WI38 (cell line): ENCODE measurements around the gene INPP4B.

ENCODE experiments used
- H3K4me3 ChIP-seq: 2 replicates; pipeline ENCODE4 v1.5.1; 2011; ENCODE audit warnings: low read depth, mild to moderate bottlenecking, control low read depth, low read length
- TF ChIP-seq, protein P1 (sequence below): IDR thresholded peaks from 2 replicates; pipeline ENCODE4 v1.5.1; 2012; ENCODE audit warnings: low read depth, mild to moderate bottlenecking, control low read depth, low read length

INPP4B gene

DNA sequence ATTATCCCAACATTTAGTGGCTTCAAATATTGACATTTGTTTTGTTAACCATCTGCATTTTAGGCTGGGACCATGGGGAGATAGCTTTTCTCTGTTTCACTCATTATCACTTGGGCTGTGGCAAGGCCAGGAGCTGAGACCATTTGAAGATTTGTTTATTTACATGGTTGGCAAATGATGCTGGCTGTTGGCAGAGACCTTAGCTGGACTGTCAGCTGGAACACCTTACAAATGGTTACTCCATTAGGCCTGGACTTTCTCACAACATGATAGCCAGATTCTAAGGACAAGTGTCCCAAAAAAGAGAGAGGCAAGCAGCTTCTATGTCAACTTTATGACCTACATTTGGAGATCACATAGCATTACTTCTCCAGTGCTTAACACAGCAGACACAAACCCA lies 130.4 kb downstream of the INPP4B start:
- H3K4me3 ChIP-seq = no peak overlapping the region
- TF ChIP-seq, protein P1, sequence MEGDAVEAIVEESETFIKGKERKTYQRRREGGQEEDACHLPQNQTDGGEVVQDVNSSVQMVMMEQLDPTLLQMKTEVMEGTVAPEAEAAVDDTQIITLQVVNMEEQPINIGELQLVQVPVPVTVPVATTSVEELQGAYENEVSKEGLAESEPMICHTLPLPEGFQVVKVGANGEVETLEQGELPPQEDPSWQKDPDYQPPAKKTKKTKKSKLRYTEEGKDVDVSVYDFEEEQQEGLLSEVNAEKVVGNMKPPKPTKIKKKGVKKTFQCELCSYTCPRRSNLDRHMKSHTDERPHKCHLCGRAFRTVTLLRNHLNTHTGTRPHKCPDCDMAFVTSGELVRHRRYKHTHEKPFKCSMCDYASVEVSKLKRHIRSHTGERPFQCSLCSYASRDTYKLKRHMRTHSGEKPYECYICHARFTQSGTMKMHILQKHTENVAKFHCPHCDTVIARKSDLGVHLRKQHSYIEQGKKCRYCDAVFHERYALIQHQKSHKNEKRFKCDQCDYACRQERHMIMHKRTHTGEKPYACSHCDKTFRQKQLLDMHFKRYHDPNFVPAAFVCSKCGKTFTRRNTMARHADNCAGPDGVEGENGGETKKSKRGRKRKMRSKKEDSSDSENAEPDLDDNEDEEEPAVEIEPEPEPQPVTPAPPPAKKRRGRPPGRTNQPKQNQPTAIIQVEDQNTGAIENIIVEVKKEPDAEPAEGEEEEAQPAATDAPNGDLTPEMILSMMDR = no peak

DNA sequence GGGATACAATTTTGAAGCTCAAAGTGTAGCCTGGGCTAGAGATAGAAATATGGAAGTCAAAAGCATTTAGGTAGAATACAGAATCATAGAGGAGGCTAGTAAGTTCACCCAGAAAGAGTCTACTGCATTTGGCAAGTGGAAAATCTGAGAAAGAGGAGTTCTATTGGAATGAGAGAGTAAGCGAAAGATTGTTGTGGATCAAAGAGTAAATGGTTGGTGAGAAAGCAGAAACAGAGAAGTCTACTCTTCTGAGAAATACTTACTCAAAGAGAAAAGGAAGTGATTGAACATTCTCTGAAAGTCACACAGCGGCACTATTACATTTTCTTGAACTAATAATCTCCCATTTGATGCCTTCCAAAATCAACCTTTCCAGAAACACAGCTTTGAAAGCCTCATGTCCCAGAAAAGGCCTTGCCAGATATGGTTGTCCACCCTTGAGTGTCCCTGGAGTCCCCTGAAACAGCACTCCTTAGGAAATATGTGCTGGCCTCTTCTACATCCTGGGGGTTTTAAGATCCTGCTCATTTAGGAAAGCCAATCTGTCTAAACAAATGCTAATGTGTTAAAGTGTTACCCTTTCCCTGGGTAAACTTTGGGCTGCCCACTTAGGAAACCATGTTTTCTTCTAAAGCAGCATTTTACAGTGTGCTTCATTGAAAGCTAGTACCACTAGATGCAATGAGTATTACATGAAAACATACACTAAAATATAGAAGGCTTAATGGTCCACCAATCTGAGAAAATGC lies 132.6 kb downstream of the INPP4B start:
- no peak overlapping the region for H3K4me3 ChIP-seq
- TF ChIP-seq, protein P1 = no peak

DNA sequence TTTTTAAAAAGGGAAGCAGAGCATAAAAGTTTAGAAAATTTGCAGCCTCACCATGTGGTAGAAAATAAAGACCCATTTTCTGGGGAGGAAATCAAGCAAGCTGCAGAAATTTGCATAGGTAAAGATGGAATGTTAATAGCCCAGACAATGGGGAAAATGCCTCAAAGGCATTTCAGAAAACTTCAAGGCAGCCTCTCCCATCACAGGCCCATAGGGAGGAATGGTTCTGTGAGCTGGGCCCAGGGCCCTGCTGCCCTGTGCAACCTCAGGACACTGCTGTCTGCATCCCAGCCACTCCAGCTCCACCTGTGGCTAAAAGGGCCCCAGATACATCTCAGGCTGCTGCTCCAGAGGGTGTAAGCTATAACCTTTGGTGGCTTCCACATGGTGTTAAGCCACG lies 137.9 kb downstream of the INPP4B start:
- TF ChIP-seq, protein P1 = no peak
- no peak overlapping the region for H3K4me3 ChIP-seq

DNA sequence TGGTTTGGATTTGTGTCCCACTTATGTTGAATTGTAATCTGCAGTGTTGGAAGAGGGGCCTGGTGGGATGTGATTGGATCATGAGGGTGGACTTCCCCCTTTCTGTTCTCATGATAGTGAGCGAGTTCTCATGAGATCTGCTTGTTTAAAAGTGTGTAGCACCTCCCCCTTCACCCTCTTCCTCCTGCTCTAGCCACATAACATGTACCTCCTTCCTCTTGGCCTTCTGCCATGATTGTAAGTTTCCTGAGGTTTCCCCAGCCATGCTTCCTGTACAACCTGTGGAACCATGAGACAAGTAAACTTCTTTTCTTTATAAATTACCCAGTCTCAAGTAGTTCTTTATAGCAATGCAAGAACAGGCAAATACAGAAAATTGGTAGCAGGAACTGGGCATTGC lies 138.7 kb downstream of the INPP4B start:
- TF ChIP-seq, protein P1 = no peak
- no peak overlapping the region for H3K4me3 ChIP-seq

DNA sequence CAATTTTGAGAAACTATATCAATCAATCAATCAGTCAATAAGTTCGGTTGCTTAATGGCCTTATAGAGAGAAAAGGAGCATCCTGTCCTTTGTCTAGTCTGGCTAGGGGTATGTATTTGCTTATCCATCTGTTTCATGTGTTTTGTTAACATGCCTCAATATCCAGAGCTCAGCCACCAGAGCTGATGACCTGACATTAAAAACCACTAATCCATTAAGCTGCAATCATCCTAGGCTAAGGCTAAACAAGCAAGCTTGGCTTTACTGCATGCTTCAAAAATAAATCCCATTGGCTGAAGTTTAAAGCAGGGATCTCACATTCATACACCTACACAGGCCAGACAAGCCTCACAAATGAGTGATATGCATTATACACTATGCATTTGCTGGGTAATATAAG lies 139.7 kb downstream of the INPP4B start:
- TF ChIP-seq, protein P1 = no peak
- H3K4me3 ChIP-seq = no peak overlapping the region

DNA sequence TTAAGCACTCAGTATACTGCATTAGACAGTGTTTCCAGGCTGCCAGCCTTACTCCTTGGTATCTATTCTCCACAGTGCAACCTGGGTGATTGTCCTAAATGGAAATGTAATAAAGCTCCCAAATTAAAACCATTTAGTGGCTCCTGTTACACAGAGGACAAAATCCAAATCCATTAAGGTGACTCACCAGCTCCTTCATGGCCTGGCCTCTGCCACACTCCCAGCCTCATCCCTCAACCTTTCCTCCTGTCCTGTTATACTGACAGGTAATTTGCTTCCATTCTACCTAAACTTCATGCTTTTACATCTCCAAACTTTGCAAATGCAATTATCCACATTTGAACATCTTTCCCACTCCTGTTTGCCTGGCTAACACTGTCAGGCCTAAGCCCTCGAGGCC lies 140.3 kb downstream of the INPP4B start:
- TF ChIP-seq, protein P1 = no peak
- no peak overlapping the region for H3K4me3 ChIP-seq

DNA sequence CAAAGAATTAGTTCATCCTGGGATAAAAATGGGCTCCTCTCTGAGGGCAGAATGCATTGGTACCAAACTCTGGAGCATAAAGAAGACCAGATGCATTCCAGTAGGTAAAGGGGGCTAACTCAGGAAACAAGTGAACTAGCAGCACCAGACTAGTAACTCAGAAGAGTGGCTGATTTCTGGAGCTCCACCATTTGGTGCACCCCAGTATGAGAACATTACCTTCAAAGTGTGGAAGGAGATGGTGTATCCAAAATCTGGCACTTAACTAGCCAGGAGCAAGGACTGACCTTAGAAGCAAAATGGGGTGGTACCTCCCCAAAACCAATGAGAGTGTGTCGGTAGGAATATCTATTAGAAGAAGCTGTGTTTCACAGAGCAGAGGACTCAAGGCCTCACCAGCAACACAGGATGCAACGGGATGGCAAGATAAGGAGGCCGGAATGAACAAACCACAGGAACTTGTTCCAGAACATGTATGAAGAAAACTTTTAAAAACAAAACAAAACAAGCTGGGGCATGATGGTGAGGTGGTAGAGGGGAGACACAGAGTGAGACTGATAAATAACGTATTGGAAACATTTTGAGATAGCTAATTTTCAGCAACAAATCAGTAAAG lies 142.3 kb downstream of the INPP4B start:
- H3K4me3 ChIP-seq = no peak overlapping the region
- TF ChIP-seq, protein P1 = no peak
